ENCODE measurements around the gene KCNQ5. TPM values are rescaled to one million over a fixed set of nuclear protein-coding genes. Genes with fewer than 3 reads are reported as not detected.
A peak's percentile ranks its signal among the peaks of the same experiment; 100 is the strongest.

The KCNQ5 gene
- total RNA-seq, 1 donor from 2014 or later, result not detected

- Histone ChIP-seq H3F3A (ENCODE audit: low read depth) (no peaks in the 10 kb centered on the region), H3K36me3 (no peaks in the 10 kb centered on the region), H3K9me3 (ENCODE audit: low read depth) (no peaks in the 10 kb centered on the region), H3K79me2 (ENCODE audit: low read depth) (no peaks in the 10 kb centered on the region), H3K4me2 (no peak overlapping the region), H4K20me1 (ENCODE audit: low read depth) (no peaks in the 10 kb centered on the region), H2AFZ (replicated peaks) (no peak overlapping the region), H3K4me3 (no peak overlapping the region), H3K27ac (no peak overlapping the region), H3K9ac (no peak overlapping the region), H3K4me1 (no peaks in the 10 kb centered on the region), H3K27me3 (no peaks in the 10 kb centered on the region)
- no peak for DNase-seq (ENCODE audit: low spot score)
- H3K9me3 Mint-ChIP-seq, result peaks cover 4% of the 10 kb centered on the region
- TF ChIP-seq CTCF (IDR thresholded peaks at IDR 0.05), result no peak
- TF ChIP-seq EZH2 (IDR thresholded peaks at IDR 0.05), result no peak
- no peak for TF ChIP-seq EZH2phosphoT487 (IDR thresholded peaks at IDR 0.05)
- peaks cover 2% of the 10 kb centered on the region for H3K27me3 Mint-ChIP-seq (ENCODE audit: insufficient read depth, low read depth)
- H3K4me3 Mint-ChIP-seq, result no peak overlapping the region
- no peaks in the 10 kb centered on the region for H3K36me3 Mint-ChIP-seq
- no peak overlapping the region for H3K27ac Mint-ChIP-seq
- no peaks in the 10 kb centered on the region for H3K4me1 Mint-ChIP-seq
These were observed 419.2 kb downstream of the KCNQ5 start for GRCh38 chr6:73041051-73041450.

GRCh38 chr6:73042892-73043291, 421.0 kb downstream of the KCNQ5 start:
- H3K4me3 Mint-ChIP-seq, result no peak overlapping the region
- no peak for DNase-seq (ENCODE audit: low spot score)
- no peaks in the 10 kb centered on the region for H3F3A ChIP-seq (ENCODE audit: low read depth)
- no peaks in the 10 kb centered on the region for H3K9me3 ChIP-seq (ENCODE audit: low read depth)
- TF ChIP-seq CTCF (IDR thresholded peaks at IDR 0.05) (no peak), EZH2 (IDR thresholded peaks at IDR 0.05) (no peak), EZH2phosphoT487 (IDR thresholded peaks at IDR 0.05) (no peak)
- H3K4me1 ChIP-seq, result no peaks in the 10 kb centered on the region
- no peak overlapping the region for H3K27ac Mint-ChIP-seq
- H3K36me3 ChIP-seq, result no peaks in the 10 kb centered on the region
- H3K9me3 Mint-ChIP-seq, result peaks cover 4% of the 10 kb centered on the region
- H4K20me1 ChIP-seq (ENCODE audit: low read depth), result no peaks in the 10 kb centered on the region
- no peak overlapping the region for H3K4me2 ChIP-seq
- no peak overlapping the region for H3K9ac ChIP-seq
- H3K27ac ChIP-seq, result no peak overlapping the region
- H3K4me3 ChIP-seq, result no peak overlapping the region
- H3K27me3 ChIP-seq, result no peaks in the 10 kb centered on the region
- H3K4me1 Mint-ChIP-seq, result peaks cover under 1% of the 10 kb centered on the region
- H3K79me2 ChIP-seq (ENCODE audit: low read depth), result no peaks in the 10 kb centered on the region
- H3K27me3 Mint-ChIP-seq (ENCODE audit: insufficient read depth, low read depth), result no peaks in the 10 kb centered on the region
- H3K36me3 Mint-ChIP-seq, result no peaks in the 10 kb centered on the region
- H2AFZ ChIP-seq (replicated peaks), result no peak overlapping the region

- no peak overlapping the region for H3K27ac Mint-ChIP-seq
These were observed 421.6 kb downstream of the KCNQ5 start for GRCh38 chr6:73043446-73043845.

More at GRCh38 chr6:73043446-73043845, 421.6 kb downstream of the KCNQ5 start:
- Histone ChIP-seq H3K9me3 (ENCODE audit: low read depth) (no peaks in the 10 kb centered on the region), H3K4me1 (no peaks in the 10 kb centered on the region), H3K27ac (no peak overlapping the region), H3K9ac (no peak overlapping the region), H3K27me3 (no peaks in the 10 kb centered on the region), H2AFZ (replicated peaks) (peak overlapping the region; percentile 6), H3K4me3 (no peak overlapping the region), H3K4me2 (no peak overlapping the region), H3K36me3 (no peaks in the 10 kb centered on the region), H4K20me1 (ENCODE audit: low read depth) (no peaks in the 10 kb centered on the region), H3F3A (ENCODE audit: low read depth) (no peaks in the 10 kb centered on the region), H3K79me2 (ENCODE audit: low read depth) (no peaks in the 10 kb centered on the region)
- no peaks in the 10 kb centered on the region for H3K36me3 Mint-ChIP-seq
- H3K27me3 Mint-ChIP-seq (ENCODE audit: insufficient read depth, low read depth), result no peaks in the 10 kb centered on the region
- TF ChIP-seq EZH2 (IDR thresholded peaks at IDR 0.05) (no peak), CTCF (IDR thresholded peaks at IDR 0.05) (no peak), EZH2phosphoT487 (IDR thresholded peaks at IDR 0.05) (no peak)
- H3K4me3 Mint-ChIP-seq, result no peak overlapping the region
- H3K9me3 Mint-ChIP-seq, result peaks cover 4% of the 10 kb centered on the region
- peaks cover 4% of the 10 kb centered on the region for H3K4me1 Mint-ChIP-seq
- no peak for DNase-seq (ENCODE audit: low spot score)
